GM21723 (cell line): ENCODE measurements around the gene PDPN.

Experiments
- ATAC-seq: cut with Tn5 transposase; IDR thresholded peaks from one replicate; pipeline ENCODE4 v1.9.1; 2021; ENCODE audit warnings: mild to moderate bottlenecking, moderate library complexity; ENCODE audit not compliant: unreplicated experiment

The PDPN gene

GRCh38 chr1:13576926-13577325, 6.7 kb upstream of the PDPN start:
- no peak for ATAC-seq

- ATAC-seq = no peak
Measured at GRCh38 chr1:13577846-13578245, 5.8 kb upstream of the PDPN start.

- ATAC-seq = no peak
Measured at GRCh38 chr1:13581446-13581845, 2.2 kb upstream of the PDPN start.

- ATAC-seq = no peak
Measured at GRCh38 chr1:13582713-13583443, 754 bp upstream of the PDPN start.

GRCh38 chr1:13583966-13584791, 547 bp downstream of the PDPN start:
- no peak for ATAC-seq

GRCh38 chr1:13584876-13585611, 1.4 kb downstream of the PDPN start:
- ATAC-seq = no peak

- no peak for ATAC-seq
Measured at GRCh38 chr1:13585612-13585991, 2.0 kb downstream of the PDPN start.

GRCh38 chr1:13586001-13586400, 2.4 kb downstream of the PDPN start:
- no peak for ATAC-seq

- ATAC-seq = no peak
Measured at GRCh38 chr1:13587256-13588030, 3.8 kb downstream of the PDPN start.

GRCh38 chr1:13588946-13589796, 5.5 kb downstream of the PDPN start:
- ATAC-seq = no peak

GRCh38 chr1:13590486-13590885, 6.9 kb downstream of the PDPN start:
- no peak for ATAC-seq

- ATAC-seq = no peak
Measured at GRCh38 chr1:13593511-13594131, 10.0 kb downstream of the PDPN start.

GRCh38 chr1:13595411-13595810, 11.8 kb downstream of the PDPN start:
- ATAC-seq = no peak

GRCh38 chr1:13597166-13597565, 13.5 kb downstream of the PDPN start:
- no peak for ATAC-seq

GRCh38 chr1:13600762-13601453, 17.3 kb downstream of the PDPN start:
- ATAC-seq = no peak

- ATAC-seq = no peak
Measured at GRCh38 chr1:13604176-13604575, 20.5 kb downstream of the PDPN start.

- ATAC-seq = no peak
Measured at GRCh38 chr1:13604721-13605120, 21.1 kb downstream of the PDPN start.

- ATAC-seq = no peak
Measured at GRCh38 chr1:13605159-13605558, 21.5 kb downstream of the PDPN start.

GRCh38 chr1:13607002-13607401, 23.4 kb downstream of the PDPN start:
- no peak for ATAC-seq
